Spleen (tissue), 11 donors: Measurements from ENCODE around the gene NUMBL. TPM values are rescaled to one million over a fixed set of nuclear protein-coding genes. Genes with fewer than 3 reads are reported as not detected.

ENCODE experiments used
- DNase-seq: peaks from one replicate; pipeline ENCODE4 v3.0.0-alpha.2; 2020
- H3K27ac ChIP-seq, 8 donors: fragments of 200-600 bp; sonication (generic) in 7 of 8; 1 replicate in 4 of 8; 2 replicates in 4 of 8; pipeline versions ENCODE4 v1.5.0 to v1.8.0; 2016 to 2021; ENCODE audit warnings: inconsistent platforms in 4 of 8, mild to moderate bottlenecking in 4 of 8, moderate library complexity in 1 of 8
- H3K27me3 ChIP-seq, 7 donors: fragments of 200-600 bp; sonication (generic) in 6 of 7; replicated peaks in 1 of 7; 1 replicate in 4 of 7; 2 replicates in 3 of 7; pipeline versions ENCODE4 v1.5.0 to v1.8.0; 2016 to 2021; ENCODE audit warnings: inconsistent platforms in 3 of 7, mild to moderate bottlenecking in 1 of 7
- H3K36me3 ChIP-seq, 6 donors: fragments of 200-600 bp; sonication (generic) in 5 of 6; 1 replicate in 4 of 6; 2 replicates in 2 of 6; pipeline versions ENCODE4 v1.5.0 to v1.8.0; 2016 to 2021; ENCODE audit warnings: inconsistent platforms in 2 of 6
- H3K4me1 ChIP-seq, 6 donors: fragments of 200-600 bp; sonication (generic) in 5 of 6; 1 replicate in 3 of 6; 2 replicates in 3 of 6; pipeline versions ENCODE4 v1.5.0 to v1.8.0; 2016 to 2021; ENCODE audit warnings: inconsistent platforms in 3 of 6
- H3K4me3 ChIP-seq, 8 donors: fragments of 200-600 bp; sonication (generic) in 7 of 8; 1 replicate in 4 of 8; 2 replicates in 4 of 8; pipeline versions ENCODE4 v1.5.0 to v1.8.0; 2016 to 2021; ENCODE audit warnings: inconsistent platforms in 4 of 8, mild to moderate bottlenecking in 4 of 8, moderate library complexity in 2 of 8
- H3K9me3 ChIP-seq, 8 donors: fragments of 200-600 bp; sonication (generic) in 7 of 8; 1 replicate in 4 of 8; 2 replicates in 4 of 8; pipeline versions ENCODE4 v1.5.0 to v1.8.0; 2016 to 2021; ENCODE audit warnings: inconsistent platforms in 4 of 8
- CTCF ChIP-seq, 11 experiments: fragments of 200-600 bp in 7 of 11; fragments of 450-650 bp in 4 of 11; sonication (generic) in 4 of 11; IDR thresholded peaks in 8 of 11; conservative IDR thresholded peaks in 3 of 11; 1 replicate in 7 of 11; 2 replicates in 4 of 11; pipeline versions ENCODE4 v1.4.0 to v1.8.0; 2016 to 2021; ENCODE audit warnings: antibody characterized with exemption in 11 of 11, inconsistent platforms in 4 of 11, mild to moderate bottlenecking in 1 of 11
- POLR2A ChIP-seq, 3 donors: fragments of 450-650 bp; IDR thresholded peaks; one replicate each; pipeline ENCODE4 v1.5.1; 2017; ENCODE audit warnings: antibody characterized with exemption in 3 of 3, mild to moderate bottlenecking in 1 of 3
- POLR2AphosphoS5 ChIP-seq, 3 donors: sonication (generic); formaldehyde crosslinking; IDR thresholded peaks; one replicate each; pipeline ENCODE4 v1.5.1; 2017; ENCODE audit warnings: antibody characterized with exemption in 3 of 3
- WGBS, 5 donors: extraction: QIAGEN DNeasy Blood & Tissue Kit in 3 of 5; methylation state at CpG; one replicate each; pipeline versions ENCODE4 v1.1.5 to v1.1.7; 2013 to 2018; 5-methylcytosine and 5-hydroxymethylcytosine counted together
- intact Hi-C: fragments of 100-400 bp; cut with DNase I; formaldehyde crosslinking; loops from one replicate; pipeline ENCODE4 v1.15.0; 2023; ENCODE audit warnings: low total_unique reads
- polyA plus RNA-seq, 3 donors: library from polyadenylated mRNA; stranded (reverse); fragments of 200-250 nt; gene quantifications; one replicate each; pipeline ENCODE4 v1.2.1, GENCODE V29; 2013
- total RNA-seq, 7 donors: library from RNA; depleted of rRNA in 3 of 7; stranded (reverse); fragments of >200 nt in 3 of 7; fragmentation: NEBNext Ultra II Directional in 4 of 7; extraction: Animal tissue kit (Norgen Biotek cat#: 25700) in 4 of 7; gene quantifications; one replicate each; pipeline versions ENCODE4 v1.1.0 to v1.2.1, GENCODE V29; 2016 to 2021
- donor health status: healthy with polysubstance abuse.
- donor health status: DM: no; HTN: no; CAD: no; lungs with moderate emphysema.
- donor health status: DM: no; HTN: no; CAD: no.
- donor health status: Bipolar disorder and iron deficiency.
- donor health status: healthy.
- donor health status: DM: no; HTN: no; CAD: no.
- donor health status: DM: yes; HTN: yes; CAD: no.

Gene NUMBL
- total and polyA plus RNA-seq, 10 donors = 3.2 to 27.4 (median 13.3) TPM

GRCh38 chr19:40724855-40725254 is 34.4 kb upstream of the NUMBL start:
- no peak overlapping the region for H3K27ac ChIP-seq
- no peak overlapping the region for H3K4me3 ChIP-seq
- WGBS, 5 donors = 91 to 95% (median 92%) methylated on average over 3 of the region's 3 CpGs
- DNase-seq = no peak
- peaks cover 0 to 77% (median 52%) of the 10 kb centered on the region in 6 donors for H3K36me3 ChIP-seq
- H3K4me1 ChIP-seq = peaks cover 16 to 53% (median 31%) of the 10 kb centered on the region in 6 donors
- intact Hi-C loops = no loop called here
- no peaks in the 10 kb centered on the region for H3K27me3 ChIP-seq
- H3K9me3 ChIP-seq = peaks cover 0 to 4% (median 0%) of the 10 kb centered on the region in 8 donors
- no peak for TF ChIP-seq POLR2A (IDR thresholded peaks at IDR 0.05)
- no peak for TF ChIP-seq CTCF (IDR thresholded peaks at IDR 0.05 in 8 of 11, conservative IDR thresholded peaks at IDR 0.05 in 3 of 11)
- TF ChIP-seq POLR2AphosphoS5 (IDR thresholded peaks at IDR 0.05) = no peak

- no peak overlapping the region for H3K4me3 ChIP-seq
- TF ChIP-seq CTCF (IDR thresholded peaks at IDR 0.05 in 8 of 11, conservative IDR thresholded peaks at IDR 0.05 in 3 of 11) = no peak
- TF ChIP-seq POLR2AphosphoS5 (IDR thresholded peaks at IDR 0.05) = no peak
- TF ChIP-seq POLR2A (IDR thresholded peaks at IDR 0.05) = no peak
- no peaks in the 10 kb centered on the region for H3K27me3 ChIP-seq
- WGBS, 5 donors = 91 to 98% (median 97%) methylated on average over 4 of the region's 4 CpGs
- H3K36me3 ChIP-seq = peaks cover 0 to 71% (median 47%) of the 10 kb centered on the region in 6 donors
- peaks cover 21 to 58% (median 37%) of the 10 kb centered on the region in 6 donors for H3K4me1 ChIP-seq
- H3K27ac ChIP-seq = no peak overlapping the region
- intact Hi-C loops = no loop called here
- no peak for DNase-seq
- peaks cover 0 to 4% (median 0%) of the 10 kb centered on the region in 8 donors for H3K9me3 ChIP-seq
These were observed 33.9 kb upstream of the NUMBL start for GRCh38 chr19:40724315-40724714.

- Histone ChIP-seq H3K4me1 (peaks cover 25 to 64% (median 42%) of the 10 kb centered on the region in 6 donors), H3K27ac (no peak overlapping the region), H3K9me3 (peaks cover 0 to 4% (median 0%) of the 10 kb centered on the region in 8 donors), H3K36me3 (peaks cover 0 to 66% (median 41%) of the 10 kb centered on the region in 6 donors), H3K27me3 (no peaks in the 10 kb centered on the region), H3K4me3 (no peak overlapping the region)
- intact Hi-C loops = no loop called here
- 88 to 95% (median 93%) methylated on average over 5 of the region's 5 CpGs for WGBS, 5 donors
- no peak for TF ChIP-seq POLR2AphosphoS5 (IDR thresholded peaks at IDR 0.05)
- TF ChIP-seq POLR2A (IDR thresholded peaks at IDR 0.05) = no peak
- no peak for TF ChIP-seq CTCF (IDR thresholded peaks at IDR 0.05 in 8 of 11, conservative IDR thresholded peaks at IDR 0.05 in 3 of 11)
- DNase-seq = no peak
These were observed 33.3 kb upstream of the NUMBL start for GRCh38 chr19:40723661-40724254.

GRCh38 chr19:40721936-40722661 is 31.6 kb upstream of the NUMBL start:
- 62 to 84% (median 70%) methylated on average over 9 of the region's 9 CpGs for WGBS, 5 donors
- H3K9me3 ChIP-seq = no peaks in the 10 kb centered on the region
- peaks cover 0 to 49% (median 26%) of the 10 kb centered on the region in 6 donors for H3K36me3 ChIP-seq
- peaks cover 36 to 80% (median 57%) of the 10 kb centered on the region in 6 donors for H3K4me1 ChIP-seq
- no peak for DNase-seq
- peak overlapping the region in 5 of 8 donors; percentile 33 to 96 (median 94) for H3K27ac ChIP-seq
- TF ChIP-seq POLR2AphosphoS5 (IDR thresholded peaks at IDR 0.05) (peak in 1 of 3 donors; percentile 29), CTCF (IDR thresholded peaks at IDR 0.05 in 8 of 11, conservative IDR thresholded peaks at IDR 0.05 in 3 of 11) (no peak)
- H3K4me3 ChIP-seq = peak overlapping the region in 1 of 8 donors; percentile 84
- intact Hi-C loops = no loop called here
- no peaks in the 10 kb centered on the region for H3K27me3 ChIP-seq
